Thyroid gland (tissue), 4 donors: ENCODE data around the gene FPR3. TPM values are rescaled to one million over a fixed set of nuclear protein-coding genes. Genes with fewer than 3 reads are reported as not detected.

Experiments used
- DNase-seq, 2 donors: peaks; one replicate each; pipeline ENCODE4 v3.0.0-alpha.2; 2019
- H3K27ac ChIP-seq, 3 donors: fragments of 200-600 bp; sonication (generic); 1 replicate in 2 of 3; 2 replicates in 1 of 3; pipeline ENCODE4 v1.5.1; 2016 to 2019; ENCODE audit warnings: mild to moderate bottlenecking in 1 of 3, moderate library complexity in 1 of 3
- H3K27me3 ChIP-seq: fragments of 200-600 bp; sonication (generic); one replicate; pipeline ENCODE4 v1.5.1; 2019
- H3K36me3 ChIP-seq, 2 donors: fragments of 200-600 bp; sonication (generic); one replicate each; pipeline ENCODE4 v1.5.1; 2016 to 2019
- H3K4me1 ChIP-seq, 2 donors: fragments of 200-600 bp; sonication (generic); one replicate each; pipeline ENCODE4 v1.5.1; 2017 to 2019
- H3K4me3 ChIP-seq, 3 donors: fragments of 200-600 bp; sonication (generic); replicated peaks in 1 of 3; 1 replicate in 2 of 3; 2 replicates in 1 of 3; pipeline ENCODE4 v1.5.1; 2016; ENCODE audit warnings: mild to moderate bottlenecking in 1 of 3
- H3K9me3 ChIP-seq: fragments of 200-600 bp; sonication (generic); one replicate; pipeline ENCODE4 v1.5.1; 2017
- CTCF ChIP-seq, 6 experiments: fragments of 200-600 bp in 3 of 6; fragments of 450-650 bp in 3 of 6; sonication (generic) in 3 of 6; IDR thresholded peaks; one replicate each; pipeline ENCODE4 v1.5.1; 2016 to 2019; ENCODE audit warnings: antibody characterized with exemption in 6 of 6, mild to moderate bottlenecking in 2 of 6, inconsistent platforms in 1 of 6, moderate library complexity in 1 of 6
- POLR2A ChIP-seq, 2 donors: fragments of 450-650 bp; IDR thresholded peaks; one replicate each; pipeline ENCODE4 v1.6.1; 2017; ENCODE audit warnings: antibody characterized with exemption in 2 of 2, mild to moderate bottlenecking in 2 of 2, moderate library complexity in 1 of 2
- WGBS, 2 donors: methylation state at CpG; one replicate each; pipeline ENCODE4 v1.1.5; 2017; 5-methylcytosine and 5-hydroxymethylcytosine counted together
- intact Hi-C: fragments of 100-400 bp; cut with DNase I; formaldehyde crosslinking; loops from one replicate; pipeline ENCODE4 v1.15.1; 2023
- total RNA-seq, 4 donors: library from RNA; depleted of rRNA; stranded (reverse); fragments of >200 nt; gene quantifications; one replicate each; pipeline ENCODE4 v1.2.3, GENCODE V29; 2016

Gene FPR3
- total RNA-seq, 4 donors from 2014 or later, result 1.6 to 9.7 (median 2.7) TPM

DNA sequence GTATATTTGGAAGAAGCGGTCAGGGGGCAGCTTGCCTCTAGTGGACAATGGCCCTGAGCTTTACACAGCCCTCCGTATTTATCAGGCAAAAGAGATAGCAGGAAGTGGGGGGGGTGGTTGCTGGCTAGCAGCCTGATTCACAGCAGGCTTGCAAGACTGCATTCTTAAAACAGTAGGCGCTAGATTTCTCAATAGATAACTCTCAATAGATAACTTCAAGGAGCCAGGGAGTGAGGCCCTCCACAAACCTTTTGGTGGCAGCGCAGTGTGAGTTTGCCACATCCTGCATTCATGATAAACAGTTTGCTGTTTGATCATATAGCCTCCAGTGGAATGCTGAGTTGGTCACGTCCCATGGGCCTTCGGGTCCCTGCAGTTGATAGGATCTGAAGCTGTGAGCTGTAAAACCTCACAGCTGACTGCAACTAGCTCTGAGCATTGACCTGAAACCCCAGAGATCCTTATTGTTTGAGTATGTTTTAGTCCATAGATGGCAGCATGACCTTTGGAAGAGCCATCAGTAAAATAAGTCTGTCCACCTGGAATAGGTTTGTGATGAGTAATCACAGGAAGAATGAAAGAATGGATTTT lies 12.2 kb downstream of the FPR3 start:
- intact Hi-C loops, result no loop called here
- WGBS, 2 donors, result 58 to 59% methylated on average over 6 of the region's 6 CpGs
- H3K9me3 ChIP-seq, result no peaks in the 10 kb centered on the region
- H3K27me3 ChIP-seq, result no peaks in the 10 kb centered on the region
- TF ChIP-seq CTCF (IDR thresholded peaks at IDR 0.05), result no peak
- no peak for TF ChIP-seq POLR2A (IDR thresholded peaks at IDR 0.05)
- H3K36me3 ChIP-seq, result no peaks in the 10 kb centered on the region
- H3K4me1 ChIP-seq, result no peaks in the 10 kb centered on the region
- DNase-seq, result no peak
- H3K4me3 ChIP-seq, result no peak overlapping the region
- H3K27ac ChIP-seq, result no peak overlapping the region

DNA sequence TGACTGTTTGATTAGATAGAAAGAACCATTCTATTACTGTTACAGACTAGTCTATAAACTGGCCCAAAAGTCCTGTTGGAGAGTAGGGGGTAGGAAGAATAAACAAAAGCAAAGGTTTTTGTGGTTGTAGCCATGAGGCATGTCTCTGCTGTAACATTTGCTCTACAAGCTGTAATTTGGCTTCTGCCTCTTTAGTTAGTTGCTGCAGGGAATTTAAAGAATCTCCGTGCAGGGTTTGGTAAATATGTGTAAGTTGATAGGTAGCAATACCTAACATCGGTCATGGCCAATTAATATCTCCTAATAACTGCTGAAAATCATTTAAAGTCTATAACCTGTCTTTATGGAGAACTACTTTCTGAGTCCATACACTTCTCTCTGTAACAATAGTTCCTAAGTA lies 13.0 kb downstream of the FPR3 start:
- Histone ChIP-seq H3K4me3 (no peak overlapping the region), H3K9me3 (no peaks in the 10 kb centered on the region), H3K27ac (no peak overlapping the region), H3K36me3 (no peaks in the 10 kb centered on the region), H3K4me1 (no peaks in the 10 kb centered on the region), H3K27me3 (no peaks in the 10 kb centered on the region)
- intact Hi-C loops, result no loop called here
- no peak for DNase-seq
- TF ChIP-seq POLR2A (IDR thresholded peaks at IDR 0.05) (no peak), CTCF (IDR thresholded peaks at IDR 0.05) (no peak)
- 73 to 91% methylated on average over 2 of the region's 2 CpGs for WGBS, 2 donors

DNA sequence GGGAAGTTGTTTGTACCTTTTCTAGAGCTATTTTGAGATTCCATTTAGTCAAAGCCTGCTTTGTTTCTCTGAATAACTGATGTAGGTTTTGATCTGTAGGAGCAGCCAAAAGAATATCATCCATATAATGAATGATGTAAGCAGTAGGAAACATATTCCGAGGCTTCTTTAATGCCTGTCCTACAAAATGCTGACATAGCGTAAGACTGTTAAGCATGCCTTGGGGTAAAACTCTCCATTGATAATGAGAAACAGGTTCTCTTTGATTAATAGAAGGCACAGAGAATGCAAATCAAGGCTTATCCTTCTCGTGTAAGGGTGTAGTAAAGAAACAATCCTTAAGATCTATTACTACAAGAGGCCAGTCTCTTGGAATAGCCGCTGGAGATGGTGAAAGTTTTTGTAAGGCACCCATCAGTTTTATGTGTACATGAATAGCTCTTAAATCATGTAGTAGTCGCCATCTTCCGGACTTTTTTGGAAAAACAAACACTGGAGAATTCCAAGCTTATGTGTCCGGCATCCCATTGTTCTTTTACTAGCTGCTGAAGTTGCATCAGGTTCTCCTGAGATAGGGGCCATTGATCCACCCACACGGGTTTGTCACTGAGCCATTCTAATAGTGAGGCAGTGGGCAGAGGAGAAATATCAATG lies 13.5 kb downstream of the FPR3 start:
- no peak overlapping the region for H3K27ac ChIP-seq
- H3K27me3 ChIP-seq, result no peaks in the 10 kb centered on the region
- no peaks in the 10 kb centered on the region for H3K4me1 ChIP-seq
- H3K9me3 ChIP-seq, result no peaks in the 10 kb centered on the region
- intact Hi-C loops, result no loop called here
- WGBS, 2 donors, result 73 to 79% methylated on average over 8 of the region's 8 CpGs
- no peaks in the 10 kb centered on the region for H3K36me3 ChIP-seq
- no peak for TF ChIP-seq CTCF (IDR thresholded peaks at IDR 0.05)
- no peak for TF ChIP-seq POLR2A (IDR thresholded peaks at IDR 0.05)
- DNase-seq, result no peak
- H3K4me3 ChIP-seq, result no peak overlapping the region

DNA sequence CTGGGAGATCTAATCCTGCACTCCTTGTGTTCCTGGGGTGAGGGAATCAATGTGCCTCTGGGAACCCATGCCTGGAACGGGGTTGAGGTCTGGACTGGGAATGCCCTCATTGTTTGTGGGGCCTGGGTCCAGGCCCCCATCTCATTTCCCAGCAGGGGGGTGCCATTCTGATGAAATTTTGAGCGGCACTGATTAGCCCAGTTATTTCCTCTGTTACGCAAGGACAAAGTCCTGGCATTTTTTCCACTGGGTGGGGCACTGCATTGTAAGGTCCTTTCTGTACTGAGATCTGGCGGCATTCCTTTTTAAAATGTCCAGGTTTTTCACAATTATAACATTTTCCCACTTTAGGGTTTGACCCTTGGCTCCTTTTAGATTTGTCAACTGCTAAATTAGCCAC lies 14.8 kb downstream of the FPR3 start:
- no peak overlapping the region for H3K4me3 ChIP-seq
- WGBS, 2 donors, result 70 to 71% methylated on average over 4 of the region's 4 CpGs
- intact Hi-C loops, result no loop called here
- peak in 1 of 2 donors; percentile 9 for DNase-seq
- no peaks in the 10 kb centered on the region for H3K36me3 ChIP-seq
- no peaks in the 10 kb centered on the region for H3K4me1 ChIP-seq
- no peaks in the 10 kb centered on the region for H3K9me3 ChIP-seq
- H3K27ac ChIP-seq, result no peak overlapping the region
- TF ChIP-seq CTCF (IDR thresholded peaks at IDR 0.05) (no peak), POLR2A (IDR thresholded peaks at IDR 0.05) (no peak)
- no peaks in the 10 kb centered on the region for H3K27me3 ChIP-seq

- DNase-seq, result no peak
- Histone ChIP-seq H3K4me1 (no peaks in the 10 kb centered on the region), H3K36me3 (no peaks in the 10 kb centered on the region), H3K27ac (no peak overlapping the region), H3K27me3 (no peaks in the 10 kb centered on the region), H3K9me3 (no peaks in the 10 kb centered on the region), H3K4me3 (no peak overlapping the region)
- TF ChIP-seq CTCF (IDR thresholded peaks at IDR 0.05) (no peak), POLR2A (IDR thresholded peaks at IDR 0.05) (no peak)
- 77 to 82% methylated on average over 7 of the region's 7 CpGs for WGBS, 2 donors
- intact Hi-C loops, result no loop called here
These were observed 15.3 kb downstream of the FPR3 start for GRCh38 chr19:51810223-51810622.
